Trophoblast cell (in vitro differentiated cells and primary cell): ENCODE data around the gene PDCD4.
"Not testable (repeated sequence)": the region's sequence is repeated elsewhere in the genome, so short reads cannot be mapped to it uniquely, and the experiment has no call there.

ENCODE experiments used
- DNase-seq, 2 donors: peaks; one replicate each; pipeline ENCODE4 v3.0.0-alpha.2; 2016
- H2AFZ ChIP-seq: 2 replicates; pipeline ENCODE4 v1.6.1; 2013; ENCODE audit warnings: low read length, moderate library complexity, mild to moderate bottlenecking; ENCODE audit not compliant: insufficient read depth, poor library complexity
- H2AK5ac ChIP-seq: 2 replicates; pipeline ENCODE4 v1.6.1; 2013; ENCODE audit warnings: mild to moderate bottlenecking, low read length
- H2BK120ac ChIP-seq: 2 replicates; pipeline ENCODE4 v1.6.1; 2013; ENCODE audit warnings: low read length, mild to moderate bottlenecking, moderate library complexity; ENCODE audit not compliant: insufficient read depth, poor library complexity
- H2BK12ac ChIP-seq: 2 replicates; pipeline ENCODE4 v1.6.1; 2013; ENCODE audit warnings: mild to moderate bottlenecking, low read length, moderate library complexity
- H2BK5ac ChIP-seq: 2 replicates; pipeline ENCODE4 v1.6.1; 2013; ENCODE audit warnings: low read length, low read depth, moderate library complexity, mild to moderate bottlenecking; ENCODE audit not compliant: poor library complexity
- H3K14ac ChIP-seq: 2 replicates; pipeline ENCODE4 v1.6.1; 2013; ENCODE audit warnings: mild to moderate bottlenecking, low read length
- H3K18ac ChIP-seq: 2 replicates; pipeline ENCODE4 v1.6.1; 2013; ENCODE audit warnings: mild to moderate bottlenecking, low read length
- H3K23ac ChIP-seq: 2 replicates; pipeline ENCODE4 v1.6.1; 2013; ENCODE audit warnings: low read length
- H3K27ac ChIP-seq: 2 replicates; pipeline ENCODE4 v1.5.1; 2013; ENCODE audit warnings: low read depth, mild to moderate bottlenecking, inconsistent platforms, low read length, moderate library complexity
- H3K27me3 ChIP-seq: 2 replicates; pipeline ENCODE4 v1.6.1; 2013; ENCODE audit warnings: inconsistent platforms, mild to moderate bottlenecking, low read length, moderate library complexity; ENCODE audit not compliant: insufficient read depth
- H3K36me3 ChIP-seq, 2 experiments: 1 replicate in 1 of 2; 2 replicates in 1 of 2; pipeline ENCODE4 v1.6.1; 2013; ENCODE audit warnings: low read length in 2 of 2, mild to moderate bottlenecking in 2 of 2, moderate library complexity in 1 of 2; ENCODE audit not compliant: insufficient read depth in 2 of 2, control insufficient read depth in 1 of 2
- H3K4ac ChIP-seq: 2 replicates; pipeline ENCODE4 v1.6.1; 2013; ENCODE audit warnings: low read depth, mild to moderate bottlenecking, low read length, moderate library complexity
- H3K4me1 ChIP-seq, 2 experiments: 1 replicate in 1 of 2; 2 replicates in 1 of 2; pipeline ENCODE4 v1.6.1; 2013; ENCODE audit warnings: low read length in 2 of 2, mild to moderate bottlenecking in 2 of 2, moderate library complexity in 1 of 2; ENCODE audit not compliant: insufficient read depth in 2 of 2, control insufficient read depth in 1 of 2
- H3K4me2 ChIP-seq: 2 replicates; pipeline ENCODE4 v1.6.1; 2013; ENCODE audit warnings: inconsistent platforms, mild to moderate bottlenecking, low read length, moderate library complexity
- H3K4me3 ChIP-seq: 2 replicates; pipeline ENCODE4 v1.5.1; 2013; ENCODE audit warnings: mild to moderate bottlenecking, low read depth, low read length, inconsistent platforms
- H3K79me1 ChIP-seq: one replicate; pipeline ENCODE4 v1.6.1; 2013; ENCODE audit warnings: low read length
- H3K79me2 ChIP-seq: 2 replicates; pipeline ENCODE4 v1.6.1; 2013; ENCODE audit warnings: low read length, mild to moderate bottlenecking; ENCODE audit not compliant: control insufficient read depth, insufficient read depth, poor library complexity
- H3K9ac ChIP-seq: 2 replicates; pipeline ENCODE4 v1.6.1; 2013; ENCODE audit warnings: mild to moderate bottlenecking, low read length
- H3K9me3 ChIP-seq: 2 replicates; pipeline ENCODE4 v1.6.1; 2013; ENCODE audit warnings: low read depth, mild to moderate bottlenecking, control low read depth, inconsistent platforms, low read length; ENCODE audit not compliant: insufficient read depth
- H4K12ac ChIP-seq: 2 replicates; pipeline ENCODE4 v1.6.1; 2013; ENCODE audit warnings: low read depth, mild to moderate bottlenecking, low read length, moderate library complexity
- H4K8ac ChIP-seq: 2 replicates; pipeline ENCODE4 v1.6.1; 2013; ENCODE audit warnings: low read depth, mild to moderate bottlenecking, low read length, moderate library complexity
- H4K91ac ChIP-seq: one replicate; pipeline ENCODE4 v1.6.1; 2013; ENCODE audit warnings: low read depth, mild to moderate bottlenecking, low read length, moderate library complexity
- WGBS: extraction: QIAGEN DNeasy Blood & Tissue Kit; methylation state at CpG from one replicate; pipeline ENCODE4 v1.1.7; 2013; ENCODE audit warnings: missing lambda C conversion rate; ENCODE audit not compliant: insufficient read length, insufficient coverage; ENCODE audit errors: extremely low coverage; 5-methylcytosine and 5-hydroxymethylcytosine counted together

Gene PDCD4

DNA sequence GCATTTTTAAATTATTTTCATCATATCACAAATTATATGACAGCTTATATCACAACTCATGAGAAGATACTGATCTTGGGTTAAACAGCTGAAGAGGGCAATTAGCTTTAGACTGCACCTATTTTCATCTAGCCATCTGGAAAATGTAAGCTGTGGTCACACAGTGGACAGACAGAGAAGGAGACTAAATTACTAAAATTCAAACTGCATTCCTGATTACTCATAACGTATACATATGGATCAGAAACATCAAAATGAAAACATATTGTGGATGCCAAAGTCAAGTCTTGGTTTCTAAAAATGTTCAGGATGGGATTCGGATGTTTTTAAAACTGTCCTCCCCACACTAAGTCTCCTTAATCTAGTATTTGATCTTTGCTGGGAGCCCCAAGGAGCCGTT, 40.6 kb downstream of the PDCD4 start:
- H3K27ac ChIP-seq: no peak overlapping the region
- no peak overlapping the region for H3K4ac ChIP-seq
- H3K14ac ChIP-seq: no peak overlapping the region
- no peaks in the 10 kb centered on the region for H3K9me3 ChIP-seq
- H4K12ac ChIP-seq: no peak overlapping the region
- no peak overlapping the region for H2BK12ac ChIP-seq
- H4K91ac ChIP-seq: no peak overlapping the region
- no peak overlapping the region for H2AFZ ChIP-seq
- H3K23ac ChIP-seq: no peak overlapping the region
- WGBS: no CpG with 5 or more reads among the region's 3 CpGs
- H3K27me3 ChIP-seq: no peaks in the 10 kb centered on the region
- no peak overlapping the region for H3K4me2 ChIP-seq
- peaks cover 0 to 2% of the 10 kb centered on the region in 2 experiments for H3K36me3 ChIP-seq
- no peak overlapping the region for H3K4me3 ChIP-seq
- H2BK5ac ChIP-seq: no peak overlapping the region
- peak in 1 of 2 donors; percentile 71 for DNase-seq
- no peaks in the 10 kb centered on the region for H3K4me1 ChIP-seq
- no peak overlapping the region for H3K18ac ChIP-seq
- no peaks in the 10 kb centered on the region for H3K79me1 ChIP-seq
- no peak overlapping the region for H4K8ac ChIP-seq
- no peak overlapping the region for H3K9ac ChIP-seq
- H2AK5ac ChIP-seq: no peak overlapping the region
- no peaks in the 10 kb centered on the region for H3K79me2 ChIP-seq
- no peak overlapping the region for H2BK120ac ChIP-seq

DNA sequence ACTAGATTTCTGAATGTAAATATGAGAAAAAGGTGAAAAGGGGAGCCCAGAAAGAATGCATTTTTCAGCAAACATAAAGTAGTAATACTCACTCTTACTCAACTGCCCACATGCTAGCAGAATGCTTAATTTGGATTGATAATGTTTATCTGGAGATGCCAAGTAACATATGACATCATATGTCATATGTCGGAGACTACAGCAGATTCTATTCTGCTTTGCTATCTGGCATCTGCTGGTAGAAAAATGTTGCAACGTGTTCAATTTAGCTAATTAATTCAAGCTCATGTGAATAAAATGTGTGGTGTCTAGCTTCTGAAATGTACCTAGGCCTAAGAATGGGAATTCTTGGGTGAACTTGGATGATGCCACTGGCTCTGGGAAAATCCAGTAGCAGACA, 42.7 kb downstream of the PDCD4 start:
- Histone ChIP-seq H3K4ac (no peak overlapping the region), H3K27me3 (no peaks in the 10 kb centered on the region), H3K9me3 (no peaks in the 10 kb centered on the region), H2BK120ac (no peak overlapping the region), H4K12ac (no peak overlapping the region), H3K4me3 (no peak overlapping the region), H3K4me2 (no peak overlapping the region), H2BK12ac (no peak overlapping the region), H3K9ac (no peak overlapping the region), H2AK5ac (no peak overlapping the region), H3K4me1 (no peaks in the 10 kb centered on the region), H3K18ac (no peak overlapping the region), H3K27ac (no peak overlapping the region), H2BK5ac (no peak overlapping the region), H4K91ac (no peak overlapping the region), H3K79me1 (peaks cover 7% of the 10 kb centered on the region), H3K36me3 (peaks cover 0 to 2% of the 10 kb centered on the region in 2 experiments), H2AFZ (no peak overlapping the region), H3K23ac (no peak overlapping the region), H3K14ac (no peak overlapping the region), H3K79me2 (peaks cover 3% of the 10 kb centered on the region), H4K8ac (no peak overlapping the region)
- peak in 1 of 2 donors; percentile 63 for DNase-seq
- WGBS: no CpG with 5 or more reads among the region's 2 CpGs

- DNase-seq: no peak
- H3K18ac ChIP-seq: no peak overlapping the region
- WGBS: no CpG with 5 or more reads among the region's 6 CpGs
- no peak overlapping the region for H2BK12ac ChIP-seq
- H3K9ac ChIP-seq: no peak overlapping the region
- H2BK120ac ChIP-seq: no peak overlapping the region
- H3K79me2 ChIP-seq: peaks cover 8% of the 10 kb centered on the region
- H3K4ac ChIP-seq: no peak overlapping the region
- H3K23ac ChIP-seq: no peak overlapping the region
- no peak overlapping the region for H2AK5ac ChIP-seq
- H3K9me3 ChIP-seq: no peaks in the 10 kb centered on the region
- H2BK5ac ChIP-seq: no peak overlapping the region
- no peak overlapping the region for H2AFZ ChIP-seq
- H3K4me3 ChIP-seq: no peak overlapping the region
- H4K91ac ChIP-seq: no peak overlapping the region
- H3K79me1 ChIP-seq: peaks cover 13% of the 10 kb centered on the region
- no peak overlapping the region for H4K12ac ChIP-seq
- H3K36me3 ChIP-seq: peaks cover 0 to 2% of the 10 kb centered on the region in 2 experiments
- H4K8ac ChIP-seq: no peak overlapping the region
- H3K4me1 ChIP-seq: no peaks in the 10 kb centered on the region
- no peaks in the 10 kb centered on the region for H3K27me3 ChIP-seq
- H3K27ac ChIP-seq: no peak overlapping the region
- no peak overlapping the region for H3K4me2 ChIP-seq
- no peak overlapping the region for H3K14ac ChIP-seq
Observed at GRCh38 chr10:110915035-110915434, 43.3 kb downstream of the PDCD4 start.

GRCh38 chr10:110915600-110915999, 43.9 kb downstream of the PDCD4 start:
- not testable (repeated sequence) for H3K27me3 ChIP-seq, H2AFZ ChIP-seq, H2BK120ac ChIP-seq, H3K4me1 ChIP-seq, H3K4ac ChIP-seq, H3K27ac ChIP-seq, H3K14ac ChIP-seq, H4K8ac ChIP-seq, H3K36me3 ChIP-seq, H2AK5ac ChIP-seq, H3K23ac ChIP-seq, DNase-seq, H2BK5ac ChIP-seq, H3K9me3 ChIP-seq, H3K4me2 ChIP-seq, H3K9ac ChIP-seq, H3K4me3 ChIP-seq, H4K91ac ChIP-seq, H4K12ac ChIP-seq, H3K18ac ChIP-seq, H2BK12ac ChIP-seq
- no CpG with 5 or more reads among the region's 4 CpGs for WGBS
- Histone ChIP-seq H3K79me1 (peaks cover 15% of the 10 kb centered on the region), H3K79me2 (peaks cover 10% of the 10 kb centered on the region)
